ENCODE data around the gene NSD2.
A peak's percentile ranks its signal among the peaks of the same experiment; 100 is the strongest.

NSD2 gene

DNA sequence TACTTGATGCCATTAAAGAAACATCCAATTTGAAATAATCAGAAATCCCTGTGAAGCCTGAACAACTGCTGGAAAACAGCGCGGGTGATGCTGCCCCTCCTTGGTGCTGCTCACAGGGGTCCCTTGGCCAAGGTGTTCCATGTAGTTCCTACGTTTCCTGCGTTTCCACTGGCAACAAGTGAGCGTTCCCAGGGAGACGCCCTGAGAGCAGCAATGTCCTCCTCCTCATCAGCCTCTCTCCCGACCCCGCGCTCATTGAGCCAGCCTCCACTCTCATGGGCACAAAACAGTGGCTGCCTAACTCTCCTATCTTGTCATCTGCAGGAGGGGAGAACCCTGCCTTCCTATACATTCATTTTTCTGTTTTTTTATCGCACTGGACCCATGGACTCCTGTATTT lies 34.1 kb upstream of the NSD2 start:
- Histone ChIP-seq H2BK5ac (ENCODE audit: low read depth, low read length, poor library complexity, severe bottlenecking) (no peak overlapping the region), H2BK120ac (ENCODE audit: low read depth, low read length) (no peak overlapping the region), H3K27me3 (ENCODE audit: control insufficient read depth in 1 of 2, insufficient read depth in 1 of 2, low read length in 2 of 2) (no peaks in the 10 kb centered on the region), H3K36me3 (ENCODE audit: control insufficient read depth in 1 of 2, insufficient read depth in 2 of 2, low read depth in 1 of 2, low read length in 2 of 2) (peaks cover 71 to 80% of the 10 kb centered on the region in 2 experiments), H3K9ac (ENCODE audit: low read length) (no peak overlapping the region), H2BK15ac (ENCODE audit: low read depth, poor library complexity, severe bottlenecking) (no peak overlapping the region), H3K27ac (ENCODE audit: low read length, poor library complexity, severe bottlenecking) (no peak overlapping the region), H4K8ac (ENCODE audit: low read length) (no peak overlapping the region), H4K91ac (ENCODE audit: low read length) (no peak overlapping the region), H3K23ac (ENCODE audit: low read length in 2 of 2) (no peak overlapping the region), H3K18ac (ENCODE audit: low read depth in 1 of 2, low read length in 2 of 2) (no peak overlapping the region), H3K4ac (ENCODE audit: low read depth in 1 of 2, low read length in 2 of 2) (no peak overlapping the region), H2AK5ac (ENCODE audit: low read length, severe bottlenecking) (no peak overlapping the region), H2BK12ac (ENCODE audit: low read length in 2 of 2) (no peak overlapping the region), H3K4me1 (ENCODE audit: control insufficient read depth, insufficient read depth, low read depth, low read length) (peaks cover 30% of the 10 kb centered on the region), H3K9me3 (ENCODE audit: control insufficient read depth, low read length) (no peaks in the 10 kb centered on the region), H3K79me1 (replicated peaks; ENCODE audit: low read length, poor library complexity, severe bottlenecking) (peaks cover 30% of the 10 kb centered on the region), H3K14ac (ENCODE audit: low read length in 2 of 2) (no peak overlapping the region), H3K4me3 (ENCODE audit: insufficient read depth in 1 of 2, low read depth in 1 of 2, low read length in 2 of 2) (no peak overlapping the region), H2AFZ (ENCODE audit: low read depth, low read length) (no peak overlapping the region), H3K4me2 (ENCODE audit: low read length, poor library complexity, severe bottlenecking) (no peak overlapping the region)
- no peak for DNase-seq
- WGBS, result 96% methylated on average over 10 of the region's 10 CpGs

DNA sequence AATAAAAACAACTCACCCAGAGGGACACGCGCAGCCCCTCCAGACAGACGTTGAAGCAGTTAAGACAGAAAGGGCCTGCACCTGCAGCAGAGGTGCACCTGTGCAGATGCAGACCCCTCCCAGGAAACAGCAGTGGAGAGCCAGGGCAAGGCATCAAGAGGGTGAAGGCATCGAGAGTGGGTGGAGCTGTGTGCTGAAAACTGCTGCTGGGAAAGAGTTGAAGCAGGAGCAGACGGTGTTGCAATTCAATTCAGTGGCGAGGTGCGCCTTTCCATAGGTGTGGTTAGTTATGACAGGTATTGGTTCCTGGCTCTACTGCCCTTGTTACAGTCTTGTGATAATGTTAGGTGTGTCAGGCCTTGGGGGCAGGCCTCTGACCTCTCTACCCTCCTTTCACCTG lies 31.9 kb upstream of the NSD2 start:
- no peak overlapping the region for H2AK5ac ChIP-seq (ENCODE audit: low read length, severe bottlenecking)
- H3K18ac ChIP-seq (ENCODE audit: low read depth in 1 of 2, low read length in 2 of 2), result no peak overlapping the region
- peaks cover 37% of the 10 kb centered on the region for H3K4me1 ChIP-seq (ENCODE audit: control insufficient read depth, insufficient read depth, low read depth, low read length)
- H2AFZ ChIP-seq (ENCODE audit: low read depth, low read length), result no peak overlapping the region
- peaks cover 60 to 72% of the 10 kb centered on the region in 2 experiments for H3K36me3 ChIP-seq (ENCODE audit: control insufficient read depth in 1 of 2, insufficient read depth in 2 of 2, low read depth in 1 of 2, low read length in 2 of 2)
- no peak for DNase-seq
- no peak overlapping the region for H3K23ac ChIP-seq (ENCODE audit: low read length in 2 of 2)
- H3K79me1 ChIP-seq (replicated peaks; ENCODE audit: low read length, poor library complexity, severe bottlenecking), result peaks cover 29% of the 10 kb centered on the region
- H3K14ac ChIP-seq (ENCODE audit: low read length in 2 of 2), result no peak overlapping the region
- no peak overlapping the region for H2BK15ac ChIP-seq (ENCODE audit: low read depth, poor library complexity, severe bottlenecking)
- H3K9me3 ChIP-seq (ENCODE audit: control insufficient read depth, low read length), result no peaks in the 10 kb centered on the region
- H3K4ac ChIP-seq (ENCODE audit: low read depth in 1 of 2, low read length in 2 of 2), result no peak overlapping the region
- no peak overlapping the region for H4K91ac ChIP-seq (ENCODE audit: low read length)
- H2BK120ac ChIP-seq (ENCODE audit: low read depth, low read length), result no peak overlapping the region
- WGBS, result 98% methylated on average over 7 of the region's 7 CpGs
- no peaks in the 10 kb centered on the region for H3K27me3 ChIP-seq (ENCODE audit: control insufficient read depth in 1 of 2, insufficient read depth in 1 of 2, low read length in 2 of 2)
- no peak overlapping the region for H3K4me3 ChIP-seq (ENCODE audit: insufficient read depth in 1 of 2, low read depth in 1 of 2, low read length in 2 of 2)
- H2BK12ac ChIP-seq (ENCODE audit: low read length in 2 of 2), result no peak overlapping the region
- no peak overlapping the region for H3K4me2 ChIP-seq (ENCODE audit: low read length, poor library complexity, severe bottlenecking)
- no peak overlapping the region for H3K27ac ChIP-seq (ENCODE audit: low read length, poor library complexity, severe bottlenecking)
- no peak overlapping the region for H3K9ac ChIP-seq (ENCODE audit: low read length)
- H4K8ac ChIP-seq (ENCODE audit: low read length), result no peak overlapping the region
- no peak overlapping the region for H2BK5ac ChIP-seq (ENCODE audit: low read depth, low read length, poor library complexity, severe bottlenecking)

GRCh38 chr4:1841201-1841886 lies 29.8 kb upstream of the NSD2 start:
- Histone ChIP-seq H3K9me3 (ENCODE audit: control insufficient read depth, low read length) (no peaks in the 10 kb centered on the region), H3K36me3 (ENCODE audit: control insufficient read depth in 1 of 2, insufficient read depth in 2 of 2, low read depth in 1 of 2, low read length in 2 of 2) (peaks cover 54 to 62% of the 10 kb centered on the region in 2 experiments), H3K27ac (ENCODE audit: low read length, poor library complexity, severe bottlenecking) (no peak overlapping the region), H3K4me2 (ENCODE audit: low read length, poor library complexity, severe bottlenecking) (no peak overlapping the region), H3K79me1 (replicated peaks; ENCODE audit: low read length, poor library complexity, severe bottlenecking) (peaks cover 26% of the 10 kb centered on the region), H3K4me3 (ENCODE audit: insufficient read depth in 1 of 2, low read depth in 1 of 2, low read length in 2 of 2) (no peak overlapping the region), H3K18ac (ENCODE audit: low read depth in 1 of 2, low read length in 2 of 2) (peak overlapping the region in 1 of 2 experiments; percentile 44), H3K14ac (ENCODE audit: low read length in 2 of 2) (no peak overlapping the region), H2BK120ac (ENCODE audit: low read depth, low read length) (no peak overlapping the region), H2BK5ac (ENCODE audit: low read depth, low read length, poor library complexity, severe bottlenecking) (no peak overlapping the region), H2BK15ac (ENCODE audit: low read depth, poor library complexity, severe bottlenecking) (no peak overlapping the region), H3K4ac (ENCODE audit: low read depth in 1 of 2, low read length in 2 of 2) (no peak overlapping the region), H3K9ac (ENCODE audit: low read length) (no peak overlapping the region), H2AK5ac (ENCODE audit: low read length, severe bottlenecking) (no peak overlapping the region), H3K23ac (ENCODE audit: low read length in 2 of 2) (no peak overlapping the region), H4K8ac (ENCODE audit: low read length) (no peak overlapping the region), H2AFZ (ENCODE audit: low read depth, low read length) (no peak overlapping the region), H3K4me1 (ENCODE audit: control insufficient read depth, insufficient read depth, low read depth, low read length) (peaks cover 27% of the 10 kb centered on the region), H4K91ac (ENCODE audit: low read length) (peak overlapping the region; percentile 22), H3K27me3 (ENCODE audit: control insufficient read depth in 1 of 2, insufficient read depth in 1 of 2, low read length in 2 of 2) (no peaks in the 10 kb centered on the region), H2BK12ac (ENCODE audit: low read length in 2 of 2) (peak overlapping the region in 1 of 2 experiments; percentile 33)
- no peak for DNase-seq
- 97% methylated on average over 31 of the region's 31 CpGs for WGBS

DNA sequence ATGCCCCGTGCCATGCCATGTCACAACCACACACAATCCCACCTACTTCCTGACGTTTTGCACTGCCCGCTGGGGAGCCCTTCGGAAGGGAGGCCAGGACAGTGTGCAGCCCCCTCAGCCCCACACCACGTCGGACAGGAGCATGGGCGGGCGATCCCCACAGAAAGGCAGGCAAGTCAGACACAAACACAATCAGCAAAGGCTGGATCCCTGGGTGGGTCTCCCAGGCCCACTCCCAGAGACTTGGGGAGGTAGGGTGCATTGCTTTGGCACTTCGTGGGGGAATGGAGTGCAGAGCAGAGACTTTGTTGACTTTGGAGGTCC lies 29.3 kb upstream of the NSD2 start:
- Histone ChIP-seq H3K4me2 (ENCODE audit: low read length, poor library complexity, severe bottlenecking) (no peak overlapping the region), H2BK120ac (ENCODE audit: low read depth, low read length) (no peak overlapping the region), H2BK12ac (ENCODE audit: low read length in 2 of 2) (peak overlapping the region in 1 of 2 experiments; percentile 33), H4K91ac (ENCODE audit: low read length) (no peak overlapping the region), H2BK15ac (ENCODE audit: low read depth, poor library complexity, severe bottlenecking) (no peak overlapping the region), H3K9ac (ENCODE audit: low read length) (no peak overlapping the region), H3K27me3 (ENCODE audit: control insufficient read depth in 1 of 2, insufficient read depth in 1 of 2, low read length in 2 of 2) (no peaks in the 10 kb centered on the region), H3K18ac (ENCODE audit: low read depth in 1 of 2, low read length in 2 of 2) (peak overlapping the region in 1 of 2 experiments; percentile 44), H3K4ac (ENCODE audit: low read depth in 1 of 2, low read length in 2 of 2) (no peak overlapping the region), H4K8ac (ENCODE audit: low read length) (no peak overlapping the region), H3K23ac (ENCODE audit: low read length in 2 of 2) (no peak overlapping the region), H3K14ac (ENCODE audit: low read length in 2 of 2) (no peak overlapping the region), H3K4me3 (ENCODE audit: insufficient read depth in 1 of 2, low read depth in 1 of 2, low read length in 2 of 2) (no peak overlapping the region), H3K9me3 (ENCODE audit: control insufficient read depth, low read length) (no peaks in the 10 kb centered on the region), H2BK5ac (ENCODE audit: low read depth, low read length, poor library complexity, severe bottlenecking) (no peak overlapping the region), H3K79me1 (replicated peaks; ENCODE audit: low read length, poor library complexity, severe bottlenecking) (peaks cover 21% of the 10 kb centered on the region), H2AK5ac (ENCODE audit: low read length, severe bottlenecking) (no peak overlapping the region), H2AFZ (ENCODE audit: low read depth, low read length) (no peak overlapping the region), H3K36me3 (ENCODE audit: control insufficient read depth in 1 of 2, insufficient read depth in 2 of 2, low read depth in 1 of 2, low read length in 2 of 2) (peaks cover 49 to 62% of the 10 kb centered on the region in 2 experiments), H3K4me1 (ENCODE audit: control insufficient read depth, insufficient read depth, low read depth, low read length) (peaks cover 25% of the 10 kb centered on the region), H3K27ac (ENCODE audit: low read length, poor library complexity, severe bottlenecking) (peak overlapping the region; percentile 66)
- 97% methylated on average over 9 of the region's 9 CpGs for WGBS
- no peak for DNase-seq
